NCI-H2107 treated with DMSO at 0.1 percent for 48 hours (cell line): Measurements from ENCODE around the gene TSFM.

ENCODE experiments used
- DNase-seq: peaks from one replicate; lab custom pipeline; 2025; ENCODE audit not compliant: unreplicated experiment; lab: John Stamatoyannopoulos, UW

The TSFM gene

GRCh38 chr12:57782608-57783465 lies at the start of gene TSFM:
TSS of gene TSFM (plus strand) at chr12:57782787. CDS start at chr12:57782802, 15 bp downstream.
- DNase-seq: peak; percentile 80

GRCh38 chr12:57733928-57734327 lies 48.7 kb upstream of the TSFM start:
- no peak for DNase-seq

GRCh38 chr12:57734591-57734990 lies 48.0 kb upstream of the TSFM start:
- no peak for DNase-seq

- no peak for DNase-seq
These were observed 47.3 kb upstream of the TSFM start for GRCh38 chr12:57735198-57735855.

GRCh38 chr12:57735952-57736740 lies 46.4 kb upstream of the TSFM start:
- no peak for DNase-seq

GRCh38 chr12:57736741-57737466 lies 45.7 kb upstream of the TSFM start:
- DNase-seq: no peak

- DNase-seq: no peak
These were observed 44.8 kb upstream of the TSFM start for GRCh38 chr12:57737467-57738460.

- no peak for DNase-seq
These were observed 43.8 kb upstream of the TSFM start, which contains the start of gene AGAP2 for GRCh38 chr12:57738661-57739237. TSS of gene AGAP2 (minus strand) at chr12:57738742. CDS start at chr12:57738246, 496 bp downstream.

- DNase-seq: no peak
These were observed 43.2 kb upstream of the TSFM start for GRCh38 chr12:57739387-57739786.

GRCh38 chr12:57739914-57740538 lies 42.6 kb upstream of the TSFM start:
- no peak for DNase-seq

GRCh38 chr12:57740656-57741412 lies 41.8 kb upstream of the TSFM start:
- DNase-seq: no peak

- no peak for DNase-seq
These were observed 41.2 kb upstream of the TSFM start for GRCh38 chr12:57741413-57741789.

GRCh38 chr12:57741844-57742738 lies 40.5 kb upstream of the TSFM start:
- no peak for DNase-seq

- no peak for DNase-seq
These were observed 38.8 kb upstream of the TSFM start for GRCh38 chr12:57743769-57744168.

- no peak for DNase-seq
These were observed 38.3 kb upstream of the TSFM start for GRCh38 chr12:57744194-57744776.

GRCh38 chr12:57744777-57745484 lies 37.7 kb upstream of the TSFM start, which contains the start of gene TSPAN31:
TSS of gene TSPAN31 (plus strand) at chr12:57745039. CDS start at chr12:57745155, 116 bp downstream.
- peak; percentile 99 for DNase-seq
